ENCODE data around the gene LRRC61.

Gene LRRC61

DNA sequence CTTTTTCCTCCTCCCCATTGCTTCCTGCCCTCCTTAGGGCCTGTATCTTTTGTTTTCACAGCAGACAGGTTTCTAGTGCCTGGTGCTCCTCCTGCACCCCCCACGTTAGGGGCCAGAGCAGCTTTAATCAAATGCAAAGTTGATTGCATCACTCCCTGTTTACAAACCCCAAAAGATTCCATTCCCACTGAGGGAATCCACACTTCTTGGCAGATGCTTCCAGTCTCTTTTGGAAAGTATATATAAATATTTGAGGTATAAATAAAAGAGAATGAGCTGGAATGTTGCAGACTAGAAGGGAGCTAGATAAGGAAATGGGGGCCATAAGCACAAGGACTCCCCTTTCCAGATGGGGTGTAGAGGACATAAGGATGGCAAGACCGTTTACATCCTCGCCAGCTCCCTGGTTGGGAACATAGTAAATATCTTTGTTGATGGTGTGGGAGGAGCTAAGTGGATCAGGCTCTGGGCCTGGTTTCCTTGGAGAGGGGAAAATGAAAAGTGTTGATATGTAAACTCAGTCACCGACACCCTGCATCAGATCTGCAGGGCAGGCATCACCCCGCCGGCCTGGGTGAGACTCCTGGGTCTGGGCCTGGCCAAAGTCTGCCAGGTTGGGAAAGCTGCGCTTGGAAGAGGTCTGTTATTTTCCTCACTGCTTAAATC is 12.1 kb downstream of the LRRC61 start:
- Histone ChIP-seq H2BK15ac (replicated peaks; ENCODE audit: low read depth) (no peak overlapping the region), H2BK5ac (ENCODE audit: low read length) (no peak overlapping the region), H2AK5ac (ENCODE audit: low read length) (no peak overlapping the region), H3K9ac (ENCODE audit: low read length) (no peak overlapping the region), H3K79me2 (ENCODE audit: control insufficient read depth, insufficient read depth, low read length) (no peaks in the 10 kb centered on the region), H3K4me3 (ENCODE audit: low read length) (no peak overlapping the region), H3K36me3 (ENCODE audit: control insufficient read depth, insufficient read depth, low read length) (no peaks in the 10 kb centered on the region), H3K23ac (ENCODE audit: low read length) (no peak overlapping the region), H3K4me2 (ENCODE audit: low read length) (no peak overlapping the region), H3K4ac (ENCODE audit: low read depth, low read length) (no peak overlapping the region), H3K27me3 (ENCODE audit: insufficient read depth, low read length, poor library complexity) (no peaks in the 10 kb centered on the region), H3K79me1 (ENCODE audit: low read length) (no peaks in the 10 kb centered on the region), H4K5ac (ENCODE audit: low read length) (no peak overlapping the region), H3K27ac (ENCODE audit: low read depth, low read length) (no peak overlapping the region), H2BK120ac (ENCODE audit: low read depth, low read length) (no peak overlapping the region), H3K4me1 (ENCODE audit: control insufficient read depth, low read depth, low read length) (peaks cover 7% of the 10 kb centered on the region), H4K8ac (ENCODE audit: low read depth, low read length) (no peak overlapping the region), H3K18ac (ENCODE audit: low read length) (no peak overlapping the region), H3K56ac (ENCODE audit: low read length) (peak overlapping the region; percentile 75)
- peak; percentile 81 for DNase-seq
- WGBS (ENCODE audit: extremely low coverage, insufficient coverage, low lambda C conversion rate), result no CpG with 5 or more reads among the region's 7 CpGs

DNA sequence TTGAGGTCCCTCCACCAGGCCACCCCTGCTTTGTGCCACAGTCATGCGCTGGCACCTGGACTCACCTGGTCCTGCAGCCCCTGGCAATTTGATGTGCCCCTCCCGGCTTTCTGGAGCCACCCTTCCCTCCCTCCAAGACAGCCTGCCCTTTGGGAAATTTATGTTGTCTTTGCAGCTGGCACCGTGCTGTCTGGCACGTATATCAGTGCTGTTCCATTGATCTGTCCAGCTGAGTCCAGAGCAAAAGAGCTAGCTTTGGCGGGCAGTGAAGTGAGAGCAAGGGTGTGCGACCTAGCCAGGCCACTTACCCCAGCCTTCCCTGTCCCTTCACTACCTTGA is 12.6 kb downstream of the LRRC61 start:
- Histone ChIP-seq H2BK120ac (ENCODE audit: low read depth, low read length) (no peak overlapping the region), H4K8ac (ENCODE audit: low read depth, low read length) (no peak overlapping the region), H2BK15ac (replicated peaks; ENCODE audit: low read depth) (no peak overlapping the region), H2AK5ac (ENCODE audit: low read length) (no peak overlapping the region), H3K23ac (ENCODE audit: low read length) (no peak overlapping the region), H3K9ac (ENCODE audit: low read length) (no peak overlapping the region), H2BK5ac (ENCODE audit: low read length) (no peak overlapping the region), H3K4me3 (ENCODE audit: low read length) (no peak overlapping the region), H3K18ac (ENCODE audit: low read length) (no peak overlapping the region), H3K79me1 (ENCODE audit: low read length) (no peaks in the 10 kb centered on the region), H3K36me3 (ENCODE audit: control insufficient read depth, insufficient read depth, low read length) (no peaks in the 10 kb centered on the region), H3K4me1 (ENCODE audit: control insufficient read depth, low read depth, low read length) (peaks cover 7% of the 10 kb centered on the region), H4K5ac (ENCODE audit: low read length) (no peak overlapping the region), H3K4ac (ENCODE audit: low read depth, low read length) (no peak overlapping the region), H3K56ac (ENCODE audit: low read length) (peak overlapping the region; percentile 75), H3K4me2 (ENCODE audit: low read length) (no peak overlapping the region), H3K79me2 (ENCODE audit: control insufficient read depth, insufficient read depth, low read length) (no peaks in the 10 kb centered on the region), H3K27me3 (ENCODE audit: insufficient read depth, low read length, poor library complexity) (no peaks in the 10 kb centered on the region), H3K27ac (ENCODE audit: low read depth, low read length) (no peak overlapping the region)
- no CpG with 5 or more reads among the region's 6 CpGs for WGBS (ENCODE audit: extremely low coverage, insufficient coverage, low lambda C conversion rate)
- no peak for DNase-seq

DNA sequence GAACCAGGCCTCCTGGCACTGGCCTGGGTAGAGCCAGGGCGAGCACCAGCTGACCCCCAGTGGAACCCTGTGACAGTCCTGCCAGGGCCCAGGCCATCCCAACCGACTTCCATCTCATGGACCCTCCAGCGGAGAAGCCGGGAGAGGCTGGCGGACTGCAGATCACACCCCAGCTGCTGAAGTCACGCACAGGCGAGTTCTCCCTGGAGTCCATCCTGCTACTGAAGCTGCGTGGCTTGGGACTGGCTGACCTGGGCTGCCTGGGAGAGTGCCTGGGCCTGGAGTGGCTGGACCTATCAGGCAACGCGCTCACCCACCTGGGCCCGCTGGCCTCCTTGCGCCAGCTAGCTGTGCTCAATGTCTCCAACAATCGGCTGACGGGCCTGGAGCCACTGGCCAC is 13.6 kb downstream of the LRRC61 start:
- H3K18ac ChIP-seq (ENCODE audit: low read length), result no peak overlapping the region
- no peaks in the 10 kb centered on the region for H3K79me1 ChIP-seq (ENCODE audit: low read length)
- no peak overlapping the region for H3K9ac ChIP-seq (ENCODE audit: low read length)
- no peak overlapping the region for H3K4ac ChIP-seq (ENCODE audit: low read depth, low read length)
- H2AK5ac ChIP-seq (ENCODE audit: low read length), result no peak overlapping the region
- no peak overlapping the region for H4K5ac ChIP-seq (ENCODE audit: low read length)
- no peaks in the 10 kb centered on the region for H3K27me3 ChIP-seq (ENCODE audit: insufficient read depth, low read length, poor library complexity)
- no peak overlapping the region for H2BK120ac ChIP-seq (ENCODE audit: low read depth, low read length)
- H3K4me2 ChIP-seq (ENCODE audit: low read length), result no peak overlapping the region
- H3K79me2 ChIP-seq (ENCODE audit: control insufficient read depth, insufficient read depth, low read length), result no peaks in the 10 kb centered on the region
- DNase-seq, result no peak
- H2BK5ac ChIP-seq (ENCODE audit: low read length), result no peak overlapping the region
- WGBS (ENCODE audit: extremely low coverage, insufficient coverage, low lambda C conversion rate), result no CpG with 5 or more reads among the region's 14 CpGs
- no peak overlapping the region for H3K27ac ChIP-seq (ENCODE audit: low read depth, low read length)
- no peak overlapping the region for H3K4me3 ChIP-seq (ENCODE audit: low read length)
- H3K36me3 ChIP-seq (ENCODE audit: control insufficient read depth, insufficient read depth, low read length), result no peaks in the 10 kb centered on the region
- H3K4me1 ChIP-seq (ENCODE audit: control insufficient read depth, low read depth, low read length), result peaks cover 7% of the 10 kb centered on the region
- no peak overlapping the region for H3K23ac ChIP-seq (ENCODE audit: low read length)
- H4K8ac ChIP-seq (ENCODE audit: low read depth, low read length), result no peak overlapping the region
- H3K56ac ChIP-seq (ENCODE audit: low read length), result peak overlapping the region; percentile 25
- H2BK15ac ChIP-seq (replicated peaks; ENCODE audit: low read depth), result no peak overlapping the region

DNA sequence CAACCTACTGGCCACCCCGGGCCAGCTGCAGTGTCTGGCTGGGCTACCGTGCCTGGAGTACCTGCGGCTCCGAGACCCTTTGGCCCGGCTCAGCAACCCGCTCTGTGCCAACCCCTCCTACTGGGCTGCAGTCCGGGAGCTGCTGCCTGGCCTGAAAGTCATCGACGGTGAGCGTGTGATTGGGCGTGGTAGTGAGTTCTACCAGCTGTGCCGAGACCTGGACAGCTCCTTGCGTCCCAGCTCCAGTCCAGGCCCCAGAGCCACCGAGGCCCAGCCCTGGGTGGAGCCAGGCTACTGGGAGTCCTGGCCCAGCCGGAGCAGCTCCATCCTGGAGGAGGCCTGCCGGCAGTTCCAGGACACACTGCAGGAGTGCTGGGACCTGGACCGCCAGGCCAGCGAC is 14.0 kb downstream of the LRRC61 start:
- Histone ChIP-seq H3K27ac (ENCODE audit: low read depth, low read length) (no peak overlapping the region), H3K4me3 (ENCODE audit: low read length) (no peak overlapping the region), H2BK5ac (ENCODE audit: low read length) (no peak overlapping the region), H2BK15ac (replicated peaks; ENCODE audit: low read depth) (no peak overlapping the region), H3K36me3 (ENCODE audit: control insufficient read depth, insufficient read depth, low read length) (no peaks in the 10 kb centered on the region), H2AK5ac (ENCODE audit: low read length) (no peak overlapping the region), H4K8ac (ENCODE audit: low read depth, low read length) (no peak overlapping the region), H3K4me2 (ENCODE audit: low read length) (no peak overlapping the region), H3K56ac (ENCODE audit: low read length) (no peak overlapping the region), H3K79me2 (ENCODE audit: control insufficient read depth, insufficient read depth, low read length) (no peaks in the 10 kb centered on the region), H3K23ac (ENCODE audit: low read length) (no peak overlapping the region), H3K27me3 (ENCODE audit: insufficient read depth, low read length, poor library complexity) (no peaks in the 10 kb centered on the region), H3K18ac (ENCODE audit: low read length) (no peak overlapping the region), H3K79me1 (ENCODE audit: low read length) (no peaks in the 10 kb centered on the region), H3K4me1 (ENCODE audit: control insufficient read depth, low read depth, low read length) (peaks cover 7% of the 10 kb centered on the region), H2BK120ac (ENCODE audit: low read depth, low read length) (no peak overlapping the region), H4K5ac (ENCODE audit: low read length) (no peak overlapping the region), H3K4ac (ENCODE audit: low read depth, low read length) (no peak overlapping the region), H3K9ac (ENCODE audit: low read length) (no peak overlapping the region)
- no peak for DNase-seq
- WGBS (ENCODE audit: extremely low coverage, insufficient coverage, low lambda C conversion rate), result no CpG with 5 or more reads among the region's 18 CpGs

DNA sequence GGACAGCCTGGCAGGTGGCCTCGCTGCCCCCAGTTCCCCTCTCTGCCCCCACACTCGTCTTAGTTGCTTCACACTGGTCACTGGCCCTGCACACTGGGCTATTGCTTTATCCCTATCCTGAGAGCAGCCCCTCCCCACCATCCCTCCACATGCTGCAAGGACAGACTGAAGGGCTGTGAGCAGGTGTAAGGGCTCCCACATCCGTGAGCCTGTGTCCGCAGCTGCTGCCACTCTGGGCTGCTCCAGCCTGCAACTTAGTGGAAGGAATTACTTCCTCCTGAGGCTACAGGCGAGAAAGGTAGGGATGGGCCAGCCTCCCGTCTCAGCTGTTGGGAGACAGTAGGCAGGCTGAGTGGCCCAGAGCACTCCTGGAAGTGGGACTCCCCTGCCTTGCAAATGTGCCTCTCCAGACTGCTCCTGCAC is 14.5 kb downstream of the LRRC61 start:
- no peak overlapping the region for H2AK5ac ChIP-seq (ENCODE audit: low read length)
- DNase-seq, result no peak
- no peak overlapping the region for H3K4me2 ChIP-seq (ENCODE audit: low read length)
- H3K27ac ChIP-seq (ENCODE audit: low read depth, low read length), result no peak overlapping the region
- peaks cover 7% of the 10 kb centered on the region for H3K4me1 ChIP-seq (ENCODE audit: control insufficient read depth, low read depth, low read length)
- H2BK15ac ChIP-seq (replicated peaks; ENCODE audit: low read depth), result no peak overlapping the region
- no peak overlapping the region for H3K4ac ChIP-seq (ENCODE audit: low read depth, low read length)
- no peaks in the 10 kb centered on the region for H3K79me1 ChIP-seq (ENCODE audit: low read length)
- no CpG with 5 or more reads among the region's 6 CpGs for WGBS (ENCODE audit: extremely low coverage, insufficient coverage, low lambda C conversion rate)
- H3K18ac ChIP-seq (ENCODE audit: low read length), result no peak overlapping the region
- H4K5ac ChIP-seq (ENCODE audit: low read length), result no peak overlapping the region
- no peak overlapping the region for H4K8ac ChIP-seq (ENCODE audit: low read depth, low read length)
- H3K36me3 ChIP-seq (ENCODE audit: control insufficient read depth, insufficient read depth, low read length), result no peaks in the 10 kb centered on the region
- no peak overlapping the region for H2BK5ac ChIP-seq (ENCODE audit: low read length)
- H3K27me3 ChIP-seq (ENCODE audit: insufficient read depth, low read length, poor library complexity), result peaks cover 2% of the 10 kb centered on the region
- no peak overlapping the region for H2BK120ac ChIP-seq (ENCODE audit: low read depth, low read length)
- H3K9ac ChIP-seq (ENCODE audit: low read length), result no peak overlapping the region
- no peak overlapping the region for H3K4me3 ChIP-seq (ENCODE audit: low read length)
- H3K23ac ChIP-seq (ENCODE audit: low read length), result no peak overlapping the region
- no peak overlapping the region for H3K56ac ChIP-seq (ENCODE audit: low read length)
- no peaks in the 10 kb centered on the region for H3K79me2 ChIP-seq (ENCODE audit: control insufficient read depth, insufficient read depth, low read length)

DNA sequence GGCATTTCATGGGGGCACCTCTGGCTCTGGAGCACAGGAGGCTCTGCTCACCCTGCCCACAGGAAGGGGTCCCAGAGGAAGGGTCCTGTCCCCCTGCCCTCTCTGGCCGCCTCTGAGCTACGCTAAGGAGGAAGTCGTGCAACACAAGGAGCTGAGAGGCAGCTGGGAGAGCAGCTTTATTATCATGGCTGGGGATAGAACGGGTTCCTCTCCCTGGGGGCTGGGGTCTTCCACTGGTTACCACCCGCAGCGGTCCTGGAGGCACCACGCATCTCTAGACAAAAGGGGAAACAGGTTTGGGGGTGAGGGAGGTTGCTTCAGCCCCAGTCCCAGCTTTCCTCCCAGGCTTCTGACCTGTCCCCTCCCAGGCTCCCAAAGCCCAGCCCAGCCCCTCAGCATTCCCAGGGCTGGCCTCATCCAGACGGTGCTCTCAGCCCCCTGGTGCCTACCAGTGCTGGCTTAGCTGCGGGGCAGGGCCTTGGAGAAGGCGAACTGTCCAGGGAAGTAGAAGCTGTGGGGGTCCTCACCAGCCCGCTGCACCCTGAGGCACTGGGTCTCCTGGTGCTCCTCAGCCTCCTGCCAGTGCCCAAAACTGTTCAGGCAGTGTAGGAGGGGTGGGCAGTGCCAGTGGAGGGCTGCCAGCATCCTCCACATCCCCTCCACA is 15.1 kb downstream of the LRRC61 start:
- Histone ChIP-seq H3K4ac (ENCODE audit: low read depth, low read length) (no peak overlapping the region), H3K36me3 (ENCODE audit: control insufficient read depth, insufficient read depth, low read length) (no peaks in the 10 kb centered on the region), H3K4me2 (ENCODE audit: low read length) (no peak overlapping the region), H3K18ac (ENCODE audit: low read length) (no peak overlapping the region), H3K79me1 (ENCODE audit: low read length) (no peaks in the 10 kb centered on the region), H2BK15ac (replicated peaks; ENCODE audit: low read depth) (no peak overlapping the region), H3K9ac (ENCODE audit: low read length) (no peak overlapping the region), H2BK120ac (ENCODE audit: low read depth, low read length) (no peak overlapping the region), H4K5ac (ENCODE audit: low read length) (no peak overlapping the region), H2BK5ac (ENCODE audit: low read length) (no peak overlapping the region), H3K23ac (ENCODE audit: low read length) (no peak overlapping the region), H3K56ac (ENCODE audit: low read length) (peak overlapping the region; percentile 15), H3K4me1 (ENCODE audit: control insufficient read depth, low read depth, low read length) (peaks cover 7% of the 10 kb centered on the region), H3K4me3 (ENCODE audit: low read length) (no peak overlapping the region), H3K27ac (ENCODE audit: low read depth, low read length) (no peak overlapping the region), H2AK5ac (ENCODE audit: low read length) (no peak overlapping the region), H3K79me2 (ENCODE audit: control insufficient read depth, insufficient read depth, low read length) (no peaks in the 10 kb centered on the region), H4K8ac (ENCODE audit: low read depth, low read length) (no peak overlapping the region), H3K27me3 (ENCODE audit: insufficient read depth, low read length, poor library complexity) (peaks cover 2% of the 10 kb centered on the region)
- DNase-seq, result no peak
- no CpG with 5 or more reads among the region's 11 CpGs for WGBS (ENCODE audit: extremely low coverage, insufficient coverage, low lambda C conversion rate)
